EH (cell line): ENCODE results near the gene TENT4B.
"Not testable (repeated sequence)": the region's sequence is repeated elsewhere in the genome, so short reads cannot be mapped to it uniquely, and the experiment has no call there.

ENCODE experiments used
- DNase-seq: peaks from one replicate; pipeline ENCODE4 v3.0.0-alpha.2; 2015; ENCODE audit warnings: low read depth

The TENT4B gene

GRCh38 chr16:50154420-50154950 lies 1.4 kb downstream of the TENT4B start:
- peak; percentile 30 for DNase-seq

- DNase-seq: no peak
Measured at GRCh38 chr16:50155925-50156324, 2.8 kb downstream of the TENT4B start.

- DNase-seq: no peak
Measured at GRCh38 chr16:50156590-50156989, 3.5 kb downstream of the TENT4B start.

GRCh38 chr16:50160495-50161164 lies 7.5 kb downstream of the TENT4B start:
- peak; percentile 65 for DNase-seq

GRCh38 chr16:50161950-50162349 lies 8.8 kb downstream of the TENT4B start:
- no peak for DNase-seq

GRCh38 chr16:50165473-50165872 lies 12.4 kb downstream of the TENT4B start:
- DNase-seq: no peak

GRCh38 chr16:50166511-50167500 lies 13.7 kb downstream of the TENT4B start:
- peak; percentile 80 for DNase-seq

- no peak for DNase-seq
Measured at GRCh38 chr16:50167556-50167955, 14.4 kb downstream of the TENT4B start.

- no peak for DNase-seq
Measured at GRCh38 chr16:50169555-50170096, 16.5 kb downstream of the TENT4B start.

GRCh38 chr16:50171773-50172172 lies 18.7 kb downstream of the TENT4B start:
- not testable (repeated sequence) for DNase-seq

- DNase-seq: no peak
Measured at GRCh38 chr16:50172195-50172922, 19.3 kb downstream of the TENT4B start.

GRCh38 chr16:50173316-50173715 lies 20.2 kb downstream of the TENT4B start:
- DNase-seq: peak; percentile 53

- DNase-seq: no peak
Measured at GRCh38 chr16:50178491-50178941, 25.4 kb downstream of the TENT4B start.

GRCh38 chr16:50182441-50182840 lies 29.3 kb downstream of the TENT4B start:
- no peak for DNase-seq

- DNase-seq: peak; percentile 74
Measured at GRCh38 chr16:50183316-50183715, 30.2 kb downstream of the TENT4B start.

GRCh38 chr16:50185005-50185505 lies 31.9 kb downstream of the TENT4B start:
- peak; percentile 89 for DNase-seq

- no peak for DNase-seq
Measured at GRCh38 chr16:50188619-50189136, 35.6 kb downstream of the TENT4B start.

GRCh38 chr16:50190292-50190691 lies 37.2 kb downstream of the TENT4B start:
- no peak for DNase-seq

GRCh38 chr16:50192386-50193050 lies 39.4 kb downstream of the TENT4B start:
- DNase-seq: no peak

- peak; percentile 62 for DNase-seq
Measured at GRCh38 chr16:50193594-50193993, 40.5 kb downstream of the TENT4B start.

- DNase-seq: peak; percentile 91
Measured at GRCh38 chr16:50195276-50195675, 42.2 kb downstream of the TENT4B start.
